ENCODE data around the gene CACNA2D3. TPM values are rescaled to one million over a fixed set of nuclear protein-coding genes. Genes with fewer than 3 reads are reported as not detected.

CACNA2D3 gene
- total and polyA plus RNA-seq, 4 donors: 14.1 to 34.5 (median 33.4) TPM

- no peaks in the 10 kb centered on the region for H3K9me3 ChIP-seq (ENCODE audit: control insufficient read depth, insufficient read depth, low read length)
- H3K36me3 ChIP-seq (ENCODE audit: control insufficient read depth, insufficient read depth, low read length): no peaks in the 10 kb centered on the region
- peaks cover 10% of the 10 kb centered on the region for H3K4me1 ChIP-seq (ENCODE audit: control insufficient read depth, insufficient read depth, low read length)
- H3K27me3 ChIP-seq (ENCODE audit: control insufficient read depth, insufficient read depth, low read length): no peaks in the 10 kb centered on the region
- 89% methylated on average over 1 of the region's 2 CpGs for WGBS (ENCODE audit: insufficient coverage)
- no peak for DNase-seq (ENCODE audit: low read depth in 4 of 6, low spot score in 6 of 6)
- no peak overlapping the region for H3K4me3 ChIP-seq (ENCODE audit: low read depth, low read length)
- no peak overlapping the region for H3K27ac ChIP-seq (ENCODE audit: low read depth, low read length)
Measured at GRCh38 chr3:54547051-54547450, 424.7 kb downstream of the CACNA2D3 start.

GRCh38 chr3:54547846-54548245 lies 425.5 kb downstream of the CACNA2D3 start:
- Histone ChIP-seq H3K27me3 (ENCODE audit: control insufficient read depth, insufficient read depth, low read length) (no peaks in the 10 kb centered on the region), H3K4me1 (ENCODE audit: control insufficient read depth, insufficient read depth, low read length) (peaks cover 10% of the 10 kb centered on the region), H3K36me3 (ENCODE audit: control insufficient read depth, insufficient read depth, low read length) (no peaks in the 10 kb centered on the region), H3K9me3 (ENCODE audit: control insufficient read depth, insufficient read depth, low read length) (no peaks in the 10 kb centered on the region), H3K27ac (ENCODE audit: low read depth, low read length) (no peak overlapping the region), H3K4me3 (ENCODE audit: low read depth, low read length) (no peak overlapping the region)
- 100% methylated on average over 1 of the region's 2 CpGs for WGBS (ENCODE audit: insufficient coverage)
- DNase-seq (ENCODE audit: low read depth in 4 of 6, low spot score in 6 of 6): no peak

- no peak overlapping the region for H3K27ac ChIP-seq (ENCODE audit: low read depth, low read length)
- H3K27me3 ChIP-seq (ENCODE audit: control insufficient read depth, insufficient read depth, low read length): no peaks in the 10 kb centered on the region
- no peak overlapping the region for H3K4me3 ChIP-seq (ENCODE audit: low read depth, low read length)
- no peaks in the 10 kb centered on the region for H3K36me3 ChIP-seq (ENCODE audit: control insufficient read depth, insufficient read depth, low read length)
- peaks cover 8% of the 10 kb centered on the region for H3K4me1 ChIP-seq (ENCODE audit: control insufficient read depth, insufficient read depth, low read length)
- peak in 1 of 6 donors; percentile 64 for DNase-seq (ENCODE audit: low read depth in 4 of 6, low spot score in 6 of 6)
- 78% methylated on average over 3 of the region's 10 CpGs for WGBS (ENCODE audit: insufficient coverage)
- no peaks in the 10 kb centered on the region for H3K9me3 ChIP-seq (ENCODE audit: control insufficient read depth, insufficient read depth, low read length)
Measured at GRCh38 chr3:54549607-54550220, 427.4 kb downstream of the CACNA2D3 start.

DNA sequence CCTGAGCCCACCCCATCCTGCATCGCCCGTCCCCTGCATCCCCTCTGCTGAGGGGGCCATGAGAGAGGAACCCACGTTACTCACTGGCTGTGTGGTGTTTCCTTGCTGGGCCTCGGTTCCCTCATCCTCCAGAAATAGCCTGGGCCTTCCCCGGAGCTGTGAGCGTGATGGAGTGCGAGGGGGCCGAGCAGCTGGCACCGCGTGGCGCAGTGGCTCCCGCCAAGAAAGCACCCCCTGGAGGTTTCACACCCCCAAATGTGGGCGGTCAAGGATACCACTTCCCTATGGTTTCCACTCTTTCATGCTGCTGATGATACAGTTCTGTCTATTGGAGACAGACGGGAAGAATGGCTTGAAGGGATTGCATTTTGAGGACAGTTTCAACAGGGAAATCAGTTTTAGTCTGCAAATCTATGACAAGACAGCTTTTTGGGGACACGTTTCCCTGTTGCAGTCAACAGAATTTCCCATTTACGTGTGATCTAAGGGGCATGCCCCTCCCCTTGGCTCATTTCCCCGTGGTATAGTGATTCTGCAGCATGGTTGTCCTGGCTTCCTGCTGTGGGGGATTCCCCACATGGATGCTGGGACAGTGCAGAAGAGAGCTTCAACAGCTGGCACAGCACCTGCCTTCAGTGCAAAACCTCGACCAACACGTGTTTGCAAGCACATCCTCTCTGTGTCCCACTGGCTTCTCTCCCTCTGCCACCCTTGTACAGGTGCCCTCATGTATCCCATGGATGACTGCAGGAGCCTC lies 428.0 kb downstream of the CACNA2D3 start:
- DNase-seq (ENCODE audit: low read depth in 4 of 6, low spot score in 6 of 6): peak in 1 of 6 donors; percentile 24
- peaks cover 8% of the 10 kb centered on the region for H3K4me1 ChIP-seq (ENCODE audit: control insufficient read depth, insufficient read depth, low read length)

DNA sequence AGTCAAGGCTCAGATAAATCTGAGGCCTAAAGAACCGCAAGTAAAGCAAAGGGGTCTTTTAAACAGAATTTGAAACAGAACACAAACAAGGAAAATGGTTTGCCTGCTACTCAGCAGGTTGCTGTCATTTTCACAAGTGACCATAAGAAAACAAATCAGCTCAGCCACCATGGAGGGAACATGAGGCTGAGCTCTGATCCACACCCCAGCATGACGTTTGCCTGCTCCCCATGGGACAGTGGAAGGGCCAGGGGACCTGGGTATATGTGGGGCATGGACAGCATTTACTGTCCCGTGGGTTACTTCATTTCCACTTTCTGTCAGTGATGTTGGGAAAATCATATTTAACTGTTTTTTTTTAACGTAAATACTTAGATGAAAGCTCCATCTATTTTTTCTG lies 434.3 kb downstream of the CACNA2D3 start:
- Histone ChIP-seq H3K36me3 (ENCODE audit: control insufficient read depth, insufficient read depth, low read length) (no peaks in the 10 kb centered on the region), H3K27me3 (ENCODE audit: control insufficient read depth, insufficient read depth, low read length) (no peaks in the 10 kb centered on the region), H3K9me3 (ENCODE audit: control insufficient read depth, insufficient read depth, low read length) (peaks cover 2% of the 10 kb centered on the region), H3K27ac (ENCODE audit: low read depth, low read length) (no peak overlapping the region), H3K4me3 (ENCODE audit: low read depth, low read length) (no peak overlapping the region), H3K4me1 (ENCODE audit: control insufficient read depth, insufficient read depth, low read length) (no peaks in the 10 kb centered on the region)
- DNase-seq (ENCODE audit: low read depth in 4 of 6, low spot score in 6 of 6): no peak
- 64% methylated on average over 1 of the region's 4 CpGs for WGBS (ENCODE audit: insufficient coverage)

More for the DNA sequence above, 428.0 kb downstream of the CACNA2D3 start:
- no peak overlapping the region for H3K4me3 ChIP-seq (ENCODE audit: low read depth, low read length)
- H3K9me3 ChIP-seq (ENCODE audit: control insufficient read depth, insufficient read depth, low read length): no peaks in the 10 kb centered on the region
- 84% methylated on average over 18 of the region's 19 CpGs for WGBS (ENCODE audit: insufficient coverage)
- H3K27me3 ChIP-seq (ENCODE audit: control insufficient read depth, insufficient read depth, low read length): no peaks in the 10 kb centered on the region
- H3K36me3 ChIP-seq (ENCODE audit: control insufficient read depth, insufficient read depth, low read length): no peaks in the 10 kb centered on the region
- no peak overlapping the region for H3K27ac ChIP-seq (ENCODE audit: low read depth, low read length)

- H3K4me3 ChIP-seq (ENCODE audit: low read depth, low read length): no peak overlapping the region
- no peak for DNase-seq (ENCODE audit: low read depth in 4 of 6, low spot score in 6 of 6)
- H3K27ac ChIP-seq (ENCODE audit: low read depth, low read length): no peak overlapping the region
- no peaks in the 10 kb centered on the region for H3K27me3 ChIP-seq (ENCODE audit: control insufficient read depth, insufficient read depth, low read length)
- whole genome bisulfite sequencing (ENCODE audit: insufficient coverage): 89% methylated on average over 7 of the region's 12 CpGs
- H3K4me1 ChIP-seq (ENCODE audit: control insufficient read depth, insufficient read depth, low read length): no peaks in the 10 kb centered on the region
- H3K9me3 ChIP-seq (ENCODE audit: control insufficient read depth, insufficient read depth, low read length): peaks cover 2% of the 10 kb centered on the region
- H3K36me3 ChIP-seq (ENCODE audit: control insufficient read depth, insufficient read depth, low read length): no peaks in the 10 kb centered on the region
Measured at GRCh38 chr3:54557538-54558428, 435.4 kb downstream of the CACNA2D3 start.

GRCh38 chr3:54563501-54564200 lies 441.3 kb downstream of the CACNA2D3 start:
- no peaks in the 10 kb centered on the region for H3K4me1 ChIP-seq (ENCODE audit: control insufficient read depth, insufficient read depth, low read length)
- no peaks in the 10 kb centered on the region for H3K27me3 ChIP-seq (ENCODE audit: control insufficient read depth, insufficient read depth, low read length)
- H3K9me3 ChIP-seq (ENCODE audit: control insufficient read depth, insufficient read depth, low read length): peaks cover 2% of the 10 kb centered on the region
- H3K27ac ChIP-seq (ENCODE audit: low read depth, low read length): no peak overlapping the region
- no peaks in the 10 kb centered on the region for H3K36me3 ChIP-seq (ENCODE audit: control insufficient read depth, insufficient read depth, low read length)
- WGBS (ENCODE audit: insufficient coverage): 71% methylated on average over 9 of the region's 12 CpGs
- peak in 2 of 6 donors; percentile 49 to 66 for DNase-seq (ENCODE audit: low read depth in 4 of 6, low spot score in 6 of 6)
- no peak overlapping the region for H3K4me3 ChIP-seq (ENCODE audit: low read depth, low read length)

DNA sequence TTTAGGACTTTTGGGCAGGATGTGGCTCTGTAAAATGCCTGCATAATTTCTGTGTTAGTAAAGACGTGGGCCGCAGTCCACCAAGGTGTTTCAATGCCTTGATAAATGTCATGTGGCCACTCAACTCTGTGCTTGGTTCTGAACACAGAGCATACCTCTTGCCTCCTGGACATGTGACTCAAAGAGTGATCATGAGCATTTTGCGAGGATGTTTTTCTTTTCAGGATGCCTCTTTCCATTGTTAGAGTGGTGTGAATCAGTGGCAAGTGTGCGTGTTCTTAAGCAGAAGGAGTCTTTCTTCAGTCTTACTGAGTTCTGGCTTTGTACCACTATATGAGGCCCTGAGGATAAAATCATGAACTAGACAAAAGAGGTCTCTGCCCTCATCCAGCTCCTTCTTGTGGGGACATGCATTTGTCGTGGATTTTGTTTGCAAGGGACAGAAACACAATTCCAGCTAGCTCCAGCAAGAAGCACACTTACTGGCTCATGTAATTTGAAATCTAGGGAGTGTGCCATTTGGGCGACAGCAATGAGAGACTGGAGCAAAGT lies 442.1 kb downstream of the CACNA2D3 start:
- no peak overlapping the region for H3K27ac ChIP-seq (ENCODE audit: low read depth, low read length)
- H3K27me3 ChIP-seq (ENCODE audit: control insufficient read depth, insufficient read depth, low read length): no peaks in the 10 kb centered on the region
- H3K36me3 ChIP-seq (ENCODE audit: control insufficient read depth, insufficient read depth, low read length): no peaks in the 10 kb centered on the region
- DNase-seq (ENCODE audit: low read depth in 4 of 6, low spot score in 6 of 6): no peak
- no peak overlapping the region for H3K4me3 ChIP-seq (ENCODE audit: low read depth, low read length)
- H3K9me3 ChIP-seq (ENCODE audit: control insufficient read depth, insufficient read depth, low read length): peaks cover 2% of the 10 kb centered on the region
- H3K4me1 ChIP-seq (ENCODE audit: control insufficient read depth, insufficient read depth, low read length): no peaks in the 10 kb centered on the region
- 95% methylated on average over 3 of the region's 6 CpGs for WGBS (ENCODE audit: insufficient coverage)

- no peak for DNase-seq (ENCODE audit: low read depth in 4 of 6, low spot score in 6 of 6)
- no peak overlapping the region for H3K4me3 ChIP-seq (ENCODE audit: low read depth, low read length)
Measured at GRCh38 chr3:54565956-54566355, 443.6 kb downstream of the CACNA2D3 start.

More at GRCh38 chr3:54565956-54566355, 443.6 kb downstream of the CACNA2D3 start:
- Histone ChIP-seq H3K27ac (ENCODE audit: low read depth, low read length) (no peak overlapping the region), H3K27me3 (ENCODE audit: control insufficient read depth, insufficient read depth, low read length) (no peaks in the 10 kb centered on the region), H3K4me1 (ENCODE audit: control insufficient read depth, insufficient read depth, low read length) (no peaks in the 10 kb centered on the region), H3K9me3 (ENCODE audit: control insufficient read depth, insufficient read depth, low read length) (no peaks in the 10 kb centered on the region), H3K36me3 (ENCODE audit: control insufficient read depth, insufficient read depth, low read length) (no peaks in the 10 kb centered on the region)
